ENCODE results near the gene NRCAM. TPM values are rescaled to one million over a fixed set of nuclear protein-coding genes. Genes with fewer than 3 reads are reported as not detected.

NRCAM gene
- total and polyA plus RNA-seq, 2 donors (not counting 1 experiment from before 2014, with no cell fraction given), result 0.75 to 4.6 TPM

- Histone ChIP-seq H3K4me1 (ENCODE audit: control insufficient read depth in 2 of 2, insufficient read depth in 2 of 2, low read length in 2 of 2) (peaks cover 16% of the 10 kb centered on the region in 2 donors), H3K9ac (ENCODE audit: low read length) (no peak within 1 kb of the TSS), H3K27me3 (replicated peaks in 1 of 4; ENCODE audit: control extremely low read depth in 1 of 4, control insufficient read depth in 3 of 4, insufficient read depth in 4 of 4, low read length in 3 of 4) (no peaks in the 10 kb centered on the region), H4K20me1 (ENCODE audit: control insufficient read depth, insufficient read depth, low read length, poor library complexity, severe bottlenecking) (no peaks in the 10 kb centered on the region), H3K79me2 (ENCODE audit: control insufficient read depth, insufficient read depth, low read length) (no peaks in the 10 kb centered on the region), H3K4me2 (replicated peaks; ENCODE audit: low read depth, low read length, poor library complexity, severe bottlenecking) (no peak within 1 kb of the TSS), H3K27ac (ENCODE audit: low read length in 2 of 2) (no peak within 1 kb of the TSS), H3K4me3 (ENCODE audit: control extremely low read depth in 1 of 5, extremely low read depth in 1 of 5, insufficient read depth in 1 of 5, low read depth in 2 of 5, low read length in 4 of 5) (no peak within 1 kb of the TSS), H2AFZ (ENCODE audit: insufficient read depth, low read depth, low read length, poor library complexity, severe bottlenecking) (no peak within 1 kb of the TSS), H3K36me3 (replicated peaks in 1 of 2; ENCODE audit: control extremely low read depth in 1 of 2, control insufficient read depth in 1 of 2, extremely low read depth in 1 of 2, insufficient read depth in 2 of 2, low read length in 1 of 2) (no peaks in the 10 kb centered on the region), H3K9me3 (ENCODE audit: control extremely low read depth in 1 of 3, control insufficient read depth in 2 of 3, insufficient read depth in 1 of 3, low read length in 2 of 3) (no peaks in the 10 kb centered on the region)
- Mint-ChIP-seq H3K27me3 (peaks cover 4% of the 10 kb centered on the region), H3K4me3 (no peak within 1 kb of the TSS), H3K27ac (no peak within 1 kb of the TSS), H3K9me3 (ENCODE audit: insufficient read depth) (no peaks in the 10 kb centered on the region), H3K4me1 (peaks cover 11% of the 10 kb centered on the region)
- POLR2A ChIA-PET, result no interaction called here
- intact Hi-C loops (cut with micrococcal nuclease), result no loop called here
- CTCF ChIA-PET, result interaction anchor here (0.7 to 2.0 kb wide), 3 partner anchors 14 to 16 kb away, joined by 3 to 7 read pairs (median 5); no protein-coding TSS in a partner anchor
- no peak for DNase-seq
- TF ChIP-seq EZH2 (IDR thresholded peaks at IDR 0.05; ENCODE audit: borderline replicate concordance, insufficient read depth, low read depth, low read length, poor library complexity, severe bottlenecking) (no peak), CTCF (IDR thresholded peaks at IDR 0.05) (no peak)
- WGBS (ENCODE audit: insufficient coverage), result 100% methylated on average over 1 of the region's 3 CpGs
- ATAC-seq (ENCODE audit: low read depth), result no peak
These were observed 326.0 kb downstream of the NRCAM start, which contains the start of gene LAMB4 for GRCh38 chr7:108130261-108130660. TSS of gene LAMB4 (minus strand) at chr7:108130361. CDS start at chr7:108123164, 7,197 bp downstream.

DNA sequence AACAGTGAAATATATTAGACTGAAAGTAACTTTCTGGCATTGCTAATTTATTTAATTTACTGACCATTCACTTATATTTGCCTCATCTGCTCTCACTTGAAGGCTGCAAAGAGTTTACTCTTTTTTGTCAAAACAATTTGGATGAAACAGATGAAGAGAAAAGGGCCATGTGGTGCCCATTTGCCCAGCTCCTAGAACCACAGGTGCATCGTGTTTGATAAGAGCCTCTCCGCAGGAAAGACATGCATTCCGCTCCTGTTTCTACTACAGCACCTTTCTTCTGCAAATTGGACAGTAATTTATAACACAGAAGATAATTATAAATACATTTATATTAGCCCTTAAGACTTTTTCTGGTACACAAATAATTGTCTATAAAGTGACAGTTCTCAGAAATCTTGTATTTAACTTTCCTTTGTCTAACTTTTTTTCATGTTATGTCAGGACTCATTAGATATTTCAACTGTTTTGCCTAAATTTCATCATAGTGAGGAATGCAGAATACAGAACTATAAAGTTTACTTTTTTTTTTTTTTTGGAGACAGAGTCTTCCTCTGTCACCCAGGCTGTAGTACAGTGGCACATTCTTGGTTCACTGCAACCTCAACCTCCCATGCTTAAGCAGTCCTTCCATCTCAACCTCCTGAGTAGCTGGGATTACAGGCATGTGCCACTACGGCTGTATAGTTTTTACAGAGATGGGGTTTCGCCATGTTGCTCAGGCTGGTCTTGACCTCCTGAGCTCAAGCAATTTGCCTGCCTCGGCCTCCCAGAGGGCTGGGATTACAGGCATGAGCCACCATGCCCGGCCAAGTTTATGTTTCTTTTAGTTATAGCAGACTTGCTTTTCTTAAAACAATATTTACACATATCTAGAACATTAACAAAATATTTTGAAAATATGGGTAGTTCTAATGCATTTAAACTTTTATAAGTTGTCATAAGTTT is 326.9 kb downstream of the NRCAM start:
- Mint-ChIP-seq H3K27ac (no peak overlapping the region), H3K9me3 (ENCODE audit: insufficient read depth) (no peaks in the 10 kb centered on the region), H3K27me3 (peaks cover 4% of the 10 kb centered on the region), H3K4me1 (peaks cover 5% of the 10 kb centered on the region), H3K4me3 (no peak overlapping the region)
- WGBS (ENCODE audit: insufficient coverage), result no CpG with 5 or more reads among the region's 7 CpGs
- Histone ChIP-seq H3K4me1 (ENCODE audit: control insufficient read depth in 2 of 2, insufficient read depth in 2 of 2, low read length in 2 of 2) (peaks cover 7% of the 10 kb centered on the region in 2 donors), H2AFZ (ENCODE audit: insufficient read depth, low read depth, low read length, poor library complexity, severe bottlenecking) (no peak overlapping the region), H3K27ac (ENCODE audit: low read length in 2 of 2) (no peak overlapping the region), H3K4me2 (replicated peaks; ENCODE audit: low read depth, low read length, poor library complexity, severe bottlenecking) (no peak overlapping the region), H3K9me3 (ENCODE audit: control extremely low read depth in 1 of 3, control insufficient read depth in 2 of 3, insufficient read depth in 1 of 3, low read length in 2 of 3) (no peaks in the 10 kb centered on the region), H4K20me1 (ENCODE audit: control insufficient read depth, insufficient read depth, low read length, poor library complexity, severe bottlenecking) (no peaks in the 10 kb centered on the region), H3K9ac (ENCODE audit: low read length) (no peak overlapping the region), H3K4me3 (ENCODE audit: control extremely low read depth in 1 of 5, extremely low read depth in 1 of 5, insufficient read depth in 1 of 5, low read depth in 2 of 5, low read length in 4 of 5) (no peak overlapping the region), H3K36me3 (replicated peaks in 1 of 2; ENCODE audit: control extremely low read depth in 1 of 2, control insufficient read depth in 1 of 2, extremely low read depth in 1 of 2, insufficient read depth in 2 of 2, low read length in 1 of 2) (no peaks in the 10 kb centered on the region), H3K79me2 (ENCODE audit: control insufficient read depth, insufficient read depth, low read length) (no peaks in the 10 kb centered on the region), H3K27me3 (replicated peaks in 1 of 4; ENCODE audit: control extremely low read depth in 1 of 4, control insufficient read depth in 3 of 4, insufficient read depth in 4 of 4, low read length in 3 of 4) (no peaks in the 10 kb centered on the region)
- ChIA-PET CTCF (interaction anchor here (0.6 to 2.0 kb wide), 2 partner anchors 17 to 23 kb away, joined by 4 to 7 read pairs; no protein-coding TSS in a partner anchor), POLR2A (no interaction called here)
- TF ChIP-seq CTCF (IDR thresholded peaks at IDR 0.05) (no peak), EZH2 (IDR thresholded peaks at IDR 0.05; ENCODE audit: borderline replicate concordance, insufficient read depth, low read depth, low read length, poor library complexity, severe bottlenecking) (no peak)
- DNase-seq (no peak), ATAC-seq (ENCODE audit: low read depth) (no peak)
- intact Hi-C loops (cut with micrococcal nuclease), result no loop called here

Measured in B cell (primary cell).